HG03558 (cell line): ENCODE results near the gene IMMP2L.
"Not testable (repeated sequence)": the region's sequence is repeated elsewhere in the genome, so short reads cannot be mapped to it uniquely, and the experiment has no call there.

Experiments used
- ATAC-seq: cut with Tn5 transposase; IDR thresholded peaks from one replicate; pipeline ENCODE4 v1.9.1; 2021; ENCODE audit warnings: moderate number of reproducible peaks; ENCODE audit not compliant: unreplicated experiment; ENCODE audit errors: extremely low read depth

The IMMP2L gene

GRCh38 chr7:111473449-111474198 is 88.7 kb downstream of the IMMP2L start:
- ATAC-seq = no peak

- ATAC-seq = no peak
Measured at GRCh38 chr7:111470998-111471397, 91.3 kb downstream of the IMMP2L start.

- ATAC-seq = not testable (repeated sequence)
Measured at GRCh38 chr7:111469894-111470293, 92.4 kb downstream of the IMMP2L start.

- not testable (repeated sequence) for ATAC-seq
Measured at GRCh38 chr7:111465774-111466173, 96.5 kb downstream of the IMMP2L start.

- no peak for ATAC-seq
Measured at GRCh38 chr7:111460695-111461094, 101.6 kb downstream of the IMMP2L start.

GRCh38 chr7:111459757-111460280 is 102.5 kb downstream of the IMMP2L start:
- ATAC-seq = no peak

GRCh38 chr7:111459065-111459756 is 103.1 kb downstream of the IMMP2L start:
- no peak for ATAC-seq

GRCh38 chr7:111450705-111451104 is 111.6 kb downstream of the IMMP2L start:
- not testable (repeated sequence) for ATAC-seq

GRCh38 chr7:111447502-111447901 is 114.8 kb downstream of the IMMP2L start:
- not testable (repeated sequence) for ATAC-seq

- ATAC-seq = no peak
Measured at GRCh38 chr7:111439977-111440376, 122.3 kb downstream of the IMMP2L start.

GRCh38 chr7:111438369-111439289 is 123.7 kb downstream of the IMMP2L start:
- ATAC-seq = no peak

GRCh38 chr7:111437736-111438135 is 124.6 kb downstream of the IMMP2L start:
- ATAC-seq = no peak

- no peak for ATAC-seq
Measured at GRCh38 chr7:111436608-111437007, 125.7 kb downstream of the IMMP2L start.

- ATAC-seq = no peak
Measured at GRCh38 chr7:111433426-111433825, 128.9 kb downstream of the IMMP2L start.

- no peak for ATAC-seq
Measured at GRCh38 chr7:111429781-111430180, 132.5 kb downstream of the IMMP2L start.

- ATAC-seq = no peak
Measured at GRCh38 chr7:111424768-111425167, 137.5 kb downstream of the IMMP2L start.

GRCh38 chr7:111414374-111414773 is 147.9 kb downstream of the IMMP2L start:
- no peak for ATAC-seq

- no peak for ATAC-seq
Measured at GRCh38 chr7:111413739-111414138, 148.6 kb downstream of the IMMP2L start.

- ATAC-seq = no peak
Measured at GRCh38 chr7:111410899-111411298, 151.4 kb downstream of the IMMP2L start.

GRCh38 chr7:111409714-111410422 is 152.4 kb downstream of the IMMP2L start:
- no peak for ATAC-seq
